NCI-H510A (cell line): Measurements from ENCODE around the gene ACSM3.
A peak's percentile ranks its signal among the peaks of the same experiment; 100 is the strongest.
"Not testable (repeated sequence)": the region's sequence is repeated elsewhere in the genome, so short reads cannot be mapped to it uniquely, and the experiment has no call there.

Source experiments
- DNase-seq: peaks from one replicate; lab custom pipeline; 2025; lab: John Stamatoyannopoulos, UW

The ACSM3 gene

DNA sequence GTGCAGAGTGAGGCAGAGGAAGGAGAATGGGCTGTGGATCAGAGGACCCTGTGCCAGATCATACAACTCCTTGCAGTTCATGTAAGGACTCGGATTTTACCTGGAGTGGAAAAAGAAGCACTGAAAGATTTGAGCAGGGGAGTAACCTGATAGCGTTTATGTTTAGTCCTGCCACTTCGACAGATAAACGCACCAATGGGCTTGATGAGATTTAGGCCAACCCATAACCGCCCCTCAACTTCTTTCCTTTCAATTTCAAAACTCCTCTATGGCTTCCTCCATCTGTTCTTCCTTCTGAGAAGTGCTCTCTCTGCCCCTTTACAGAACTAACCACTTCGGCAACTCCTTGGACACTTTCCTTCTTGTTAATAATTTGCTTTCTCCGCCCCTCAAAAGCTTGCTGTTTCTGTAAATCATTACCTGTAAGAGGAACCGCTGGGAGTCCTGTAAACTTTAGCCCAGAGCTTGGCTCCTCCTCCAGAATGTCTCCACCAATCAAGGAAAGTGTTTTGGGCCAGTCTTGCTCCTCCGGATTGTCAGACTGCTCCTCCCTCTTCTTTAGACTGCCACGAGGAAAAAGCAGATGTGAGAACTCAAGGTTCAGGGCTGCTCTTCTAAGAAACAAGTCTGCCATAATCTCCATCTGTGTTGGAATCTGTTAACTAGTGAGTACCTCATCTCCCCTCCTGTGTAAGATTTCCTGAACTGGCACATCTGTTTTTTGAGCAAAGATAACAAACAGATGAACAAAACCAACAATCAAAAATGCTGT, at the start of gene ACSM3:
TSS of gene ACSM3 (plus strand) at position 554 of the 772 bp plus-strand sequence. CDS start 6,021 bp downstream, outside the sequence.
- DNase-seq, result no peak

DNA sequence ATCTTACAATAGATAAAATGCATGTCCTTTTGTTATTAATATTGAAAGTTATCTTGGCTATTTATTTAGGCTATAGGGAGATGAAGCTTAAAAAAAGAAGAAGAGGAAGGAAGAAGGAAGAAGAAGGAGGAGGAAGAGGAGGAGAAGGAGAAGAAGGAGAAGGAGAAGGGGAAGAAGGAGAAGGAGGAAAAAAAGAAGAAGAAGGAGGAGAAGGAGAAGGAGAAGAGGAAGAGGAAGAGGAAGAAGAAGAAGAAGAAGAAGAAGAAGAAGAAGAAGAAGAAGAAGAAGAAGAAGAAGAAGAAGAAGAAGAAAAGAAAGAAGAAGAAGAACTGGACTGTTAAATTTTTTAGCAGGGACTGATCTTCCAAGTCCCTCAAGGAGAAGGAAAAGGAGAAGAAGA, 46.1 kb upstream of the ACSM3 start:
- DNase-seq, result not testable (repeated sequence)

- no peak for DNase-seq
These were observed 43.6 kb upstream of the ACSM3 start for GRCh38 chr16:20720251-20720650.

DNA sequence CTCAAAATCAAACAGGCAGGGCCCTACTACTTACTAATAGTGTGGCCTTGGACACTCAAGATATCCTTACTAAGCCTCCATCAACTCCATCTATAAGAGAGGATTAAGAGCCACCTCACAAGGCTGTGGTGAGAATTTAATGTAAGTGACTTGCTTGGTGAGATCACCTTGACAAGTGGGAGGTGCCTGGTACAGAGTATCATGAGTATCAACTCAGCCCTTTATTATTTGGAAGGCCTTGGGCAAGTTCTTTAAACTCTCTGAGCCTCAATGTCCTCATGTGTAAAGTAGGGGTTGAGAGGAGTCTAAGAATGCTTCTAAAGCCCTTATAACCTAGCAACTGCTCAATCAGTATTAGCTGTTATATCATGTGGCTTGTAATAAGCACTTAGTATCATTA, 37.2 kb upstream of the ACSM3 start:
- no peak for DNase-seq

- DNase-seq, result no peak
These were observed 36.6 kb upstream of the ACSM3 start for GRCh38 chr16:20727181-20727580.

- no peak for DNase-seq
These were observed 34.7 kb upstream of the ACSM3 start for GRCh38 chr16:20729141-20729540.

DNA sequence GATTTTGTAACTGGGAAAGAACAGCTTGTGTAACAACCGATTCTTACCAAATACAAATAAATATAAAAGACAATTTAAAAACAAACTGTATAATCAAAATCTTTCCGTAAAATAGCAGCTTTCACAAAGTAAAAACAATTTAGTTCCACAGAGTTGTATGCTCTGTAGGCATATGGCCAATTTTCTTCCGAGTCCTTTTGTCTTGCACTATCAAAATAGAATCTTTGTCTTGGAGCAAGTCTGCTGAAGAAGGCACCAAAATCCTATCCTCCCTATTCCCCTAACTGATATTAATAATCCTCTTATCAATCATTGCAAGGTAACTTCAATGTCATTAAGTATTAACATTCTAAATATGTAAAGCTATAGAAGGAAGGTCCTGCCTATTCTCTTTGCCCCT, 29.8 kb upstream of the ACSM3 start:
- DNase-seq, result no peak

DNA sequence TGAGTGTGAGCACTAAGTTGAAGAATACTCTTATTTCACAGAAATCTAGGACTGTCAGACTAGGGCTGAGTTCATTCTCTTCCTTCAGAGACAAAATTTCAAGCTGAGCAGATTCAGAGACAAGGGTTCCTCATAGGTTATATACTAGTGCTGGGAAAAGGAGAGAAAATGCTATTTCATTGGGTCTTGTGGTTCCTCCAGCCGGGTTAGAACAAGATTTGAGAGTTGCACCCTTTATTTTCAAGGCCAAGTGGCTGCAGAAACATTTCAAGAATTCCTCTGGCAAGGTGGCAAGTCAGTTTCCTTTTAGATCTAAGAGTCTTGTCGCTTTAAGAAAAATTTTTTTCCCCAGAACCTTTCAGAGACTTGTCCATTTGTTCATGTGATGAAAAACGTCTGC, 29.0 kb upstream of the ACSM3 start:
- DNase-seq, result no peak

- no peak for DNase-seq
These were observed 28.3 kb upstream of the ACSM3 start for GRCh38 chr16:20735490-20735889.

- DNase-seq, result no peak
These were observed 23.6 kb upstream of the ACSM3 start for GRCh38 chr16:20740007-20740883.

- peak; percentile 77 for DNase-seq
These were observed 22.8 kb upstream of the ACSM3 start for GRCh38 chr16:20740901-20741521.

- peak; percentile 94 for DNase-seq
These were observed 22.1 kb upstream of the ACSM3 start, which contains the start of gene THUMPD1 for GRCh38 chr16:20741554-20742285. Gene THUMPD1 (minus strand): TSS chr16:20741818. CDS start chr16:20741739, 79 bp downstream.

DNA sequence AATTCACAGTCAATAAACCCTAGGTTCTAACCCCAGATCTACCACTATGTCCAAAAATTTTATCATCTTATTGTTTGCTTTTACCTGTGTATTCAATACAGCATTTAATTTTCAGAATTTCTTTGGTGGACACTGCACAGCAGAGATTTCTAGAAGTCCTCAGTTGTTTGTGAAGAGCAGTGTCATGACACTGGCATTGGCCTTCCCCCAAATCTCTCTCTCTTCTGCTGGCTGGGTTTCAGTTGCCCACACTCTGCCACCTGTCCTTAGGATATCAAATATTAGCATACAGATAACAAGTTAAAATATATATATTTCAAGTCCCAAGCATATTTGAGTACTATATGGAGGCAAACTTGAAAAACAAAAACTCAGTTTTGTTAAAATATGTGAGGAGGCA, 20.2 kb upstream of the ACSM3 start:
- DNase-seq, result no peak

DNA sequence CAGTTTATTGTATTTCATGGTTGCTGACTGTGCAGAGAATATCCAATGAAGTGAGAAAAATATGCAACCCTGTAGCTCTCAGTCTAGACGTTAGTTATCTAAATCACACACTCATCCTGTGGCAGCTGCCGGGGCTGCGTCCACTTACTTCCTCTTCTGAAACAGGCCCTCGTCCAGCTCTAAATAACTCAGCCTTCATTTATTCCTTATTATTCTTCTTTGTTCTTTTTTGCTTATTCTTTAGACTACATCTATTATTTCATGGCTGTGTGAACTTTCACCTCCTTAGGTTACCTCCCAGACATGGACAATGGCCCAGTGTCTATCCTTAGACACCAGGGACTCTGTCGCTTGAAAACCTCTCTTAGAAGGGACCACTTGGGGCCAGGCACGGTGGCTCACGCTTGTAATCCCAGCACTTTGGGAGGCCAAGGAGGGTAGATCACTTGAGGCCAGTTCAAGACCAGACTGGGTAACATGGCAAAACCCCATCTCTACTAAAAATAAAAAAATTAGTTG, 18.8 kb upstream of the ACSM3 start:
- DNase-seq, result no peak

- DNase-seq, result no peak
These were observed 17.4 kb upstream of the ACSM3 start for GRCh38 chr16:20746461-20746860.

DNA sequence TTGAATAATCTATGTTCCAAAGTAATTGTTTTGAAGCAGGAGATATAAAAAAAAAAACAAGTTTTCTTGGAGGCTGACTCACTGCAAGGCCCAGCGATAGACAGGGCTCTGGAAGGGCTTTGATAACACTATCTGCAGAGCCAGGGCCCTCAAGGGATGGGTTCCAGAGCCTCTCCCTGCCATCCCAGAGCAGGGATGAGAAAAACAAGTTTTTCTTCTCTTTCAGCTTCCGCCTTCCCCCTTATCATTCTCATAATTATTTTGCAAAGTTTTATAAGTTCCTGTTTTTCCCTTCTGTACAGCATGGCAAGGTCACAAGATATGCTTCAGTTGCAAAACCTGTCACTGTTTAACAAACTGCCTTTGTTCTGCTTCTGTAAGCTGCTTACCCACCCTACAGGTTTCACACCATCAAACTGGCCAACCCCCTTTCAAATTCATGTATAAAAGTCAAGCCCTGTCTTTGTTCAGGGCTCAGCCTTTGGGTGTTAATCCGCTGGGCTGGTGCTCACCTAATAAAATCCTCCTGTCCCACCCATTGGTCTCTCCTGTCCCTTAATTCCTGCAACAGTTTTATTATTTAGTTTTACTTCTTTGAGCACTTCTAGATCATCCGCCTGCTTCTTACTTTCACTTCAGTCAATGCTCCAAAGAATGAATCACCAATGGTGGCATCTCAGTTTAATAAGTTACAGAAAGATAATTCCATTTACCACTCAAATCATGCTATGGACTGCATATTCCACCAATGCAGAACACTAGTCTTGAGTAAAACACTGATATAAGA, 16.6 kb upstream of the ACSM3 start:
- no peak for DNase-seq

DNA sequence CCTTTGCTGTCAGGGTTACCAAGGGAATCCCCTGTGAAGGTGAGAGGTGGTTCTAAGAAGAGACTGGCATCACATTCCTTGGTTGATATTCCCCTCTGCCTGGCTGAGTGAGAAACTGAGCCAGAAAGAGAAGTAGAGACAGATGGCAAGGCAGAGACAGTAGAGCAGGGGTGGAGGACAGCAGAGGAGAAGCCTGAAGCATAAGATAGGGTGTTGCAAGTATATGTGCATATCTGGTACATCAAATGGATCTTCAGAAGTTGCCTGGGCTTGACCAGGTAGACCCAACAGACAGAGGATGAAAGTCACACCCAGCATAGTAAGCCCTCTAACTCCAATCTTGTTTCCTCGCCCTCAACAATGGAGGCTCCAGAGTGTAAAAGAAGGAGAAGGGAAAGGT, 14.3 kb upstream of the ACSM3 start:
- DNase-seq, result no peak

DNA sequence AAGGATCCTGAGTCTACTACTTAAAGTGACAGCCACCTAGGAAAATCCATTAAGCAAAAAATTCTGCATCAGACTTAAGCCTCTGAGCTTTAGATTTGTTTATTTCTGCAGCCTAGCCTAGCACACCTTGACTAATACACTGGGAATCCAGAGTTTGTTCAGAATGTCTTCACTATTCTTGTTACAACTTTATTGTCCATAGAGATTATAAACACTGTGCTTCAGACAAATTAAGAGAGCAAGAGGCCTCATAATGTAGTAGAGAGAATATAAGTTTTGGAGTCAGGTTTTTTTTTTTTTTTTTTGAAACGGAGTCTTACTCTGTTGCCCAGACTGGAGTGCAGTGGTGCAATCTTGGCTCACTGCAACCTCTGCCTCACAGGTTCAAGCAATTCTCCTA, 13.3 kb upstream of the ACSM3 start:
- no peak for DNase-seq

DNA sequence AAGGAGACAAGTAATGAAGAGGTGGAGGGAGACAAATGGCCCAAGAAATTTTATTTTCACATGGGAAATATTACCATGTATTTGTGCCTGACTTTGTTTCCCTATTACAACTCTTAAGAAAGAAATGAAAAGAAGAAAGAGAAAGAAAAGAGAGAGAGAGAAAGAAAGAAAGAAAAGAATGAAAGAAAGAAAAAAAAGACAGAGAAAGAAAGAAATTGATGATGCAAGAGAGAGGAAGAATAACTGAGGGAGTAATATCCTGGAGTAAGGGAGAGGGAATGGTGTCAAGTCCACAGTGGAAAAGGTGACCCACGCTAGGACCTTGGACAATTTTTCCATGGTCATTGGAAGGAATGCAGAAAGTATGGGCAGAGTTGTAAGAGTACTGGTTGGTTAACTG, 10.1 kb upstream of the ACSM3 start:
- DNase-seq, result no peak

DNA sequence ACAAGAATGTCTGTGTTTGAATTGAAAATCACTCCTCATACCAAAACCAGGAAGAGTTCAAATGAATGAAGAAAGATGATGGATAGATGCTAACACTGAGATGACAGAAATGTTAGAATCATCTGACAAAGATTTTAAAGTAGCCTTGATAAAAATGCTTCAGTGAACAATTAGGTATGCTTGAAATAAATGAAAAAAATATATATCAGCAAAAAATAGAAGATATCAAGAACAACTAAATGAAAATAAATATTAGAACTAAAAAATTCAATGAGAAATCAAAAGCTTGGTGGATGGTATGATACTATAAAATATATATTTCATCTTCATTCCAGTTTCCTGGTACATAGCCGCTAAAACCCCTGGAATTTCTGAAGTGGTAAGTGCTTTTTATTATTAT, 8.6 kb upstream of the ACSM3 start:
- DNase-seq, result no peak

- not testable (repeated sequence) for DNase-seq
These were observed 8.0 kb upstream of the ACSM3 start for GRCh38 chr16:20755799-20756198.
